Cardiac muscle cell (in vitro differentiated cells and primary cell): Measurements from ENCODE around the gene ABCD2. TPM values are rescaled to one million over a fixed set of nuclear protein-coding genes. Genes with fewer than 3 reads are reported as not detected.
A peak's percentile ranks its signal among the peaks of the same experiment; 100 is the strongest.

Experiments
- DNase-seq, 2 donors: peaks; one replicate each; pipeline versions ENCODE4 v3.0.0 to v3.0.0-alpha.2; 2010 to 2017; ENCODE audit warnings: low read depth in 1 of 2, low spot score in 1 of 2
- H3K27ac ChIP-seq: fragments of 200-600 bp; sonication (generic); 2 replicates; pipeline ENCODE4 v1.5.1; 2016
- H3K27me3 ChIP-seq: fragments of 200-600 bp; sonication (generic); 2 replicates; pipeline ENCODE4 v1.6.0; 2016; ENCODE audit warnings: control low read depth
- H3K36me3 ChIP-seq: fragments of 200-600 bp; sonication (generic); 2 replicates; pipeline ENCODE4 v1.5.1; 2016; ENCODE audit warnings: control low read depth
- H3K4me1 ChIP-seq: fragments of 200-600 bp; sonication (generic); 2 replicates; pipeline ENCODE4 v1.8.1; 2017; ENCODE audit warnings: low read depth, mild to moderate bottlenecking, mixed run types
- H3K4me3 ChIP-seq: fragments of 200-600 bp; sonication (generic); 2 replicates; pipeline ENCODE4 v1.5.1; 2016; ENCODE audit warnings: mild to moderate bottlenecking
- H3K9me3 ChIP-seq: fragments of 200-600 bp; sonication (generic); 2 replicates; pipeline ENCODE4 v1.5.1; 2017; ENCODE audit warnings: low read depth, mild to moderate bottlenecking, control low read depth
- CTCF ChIP-seq: IDR thresholded peaks from 2 replicates; pipeline ENCODE4 v1.5.1; 2012; ENCODE audit warnings: low read depth, mild to moderate bottlenecking, low read length
- polyA plus RNA-seq: library from polyadenylated mRNA; unstranded; fragments of >200 nt; fragmentation: Nextera tagmentation; extraction: Ambion mirVana; gene quantifications from 2 replicates; pipeline ENCODE4 v1.2.1, GENCODE V29; 2016
- total RNA-seq: library from RNA; depleted of rRNA; stranded (reverse); fragments of >200 nt; gene quantifications from 2 replicates; pipeline ENCODE4 v1.2.3, GENCODE V29; 2016

Gene ABCD2
- total and polyA plus RNA-seq, 2 experiments from 2014 or later = 0.12 to 0.15 TPM

GRCh38 chr12:39510001-39510400 is 109.6 kb downstream of the ABCD2 start:
- no peaks in the 10 kb centered on the region for H3K27me3 ChIP-seq
- no peaks in the 10 kb centered on the region for H3K36me3 ChIP-seq
- no peaks in the 10 kb centered on the region for H3K4me1 ChIP-seq
- no peak overlapping the region for H3K4me3 ChIP-seq
- DNase-seq = no peak
- H3K27ac ChIP-seq = no peak overlapping the region
- no peaks in the 10 kb centered on the region for H3K9me3 ChIP-seq
- no peak for TF ChIP-seq CTCF

DNA sequence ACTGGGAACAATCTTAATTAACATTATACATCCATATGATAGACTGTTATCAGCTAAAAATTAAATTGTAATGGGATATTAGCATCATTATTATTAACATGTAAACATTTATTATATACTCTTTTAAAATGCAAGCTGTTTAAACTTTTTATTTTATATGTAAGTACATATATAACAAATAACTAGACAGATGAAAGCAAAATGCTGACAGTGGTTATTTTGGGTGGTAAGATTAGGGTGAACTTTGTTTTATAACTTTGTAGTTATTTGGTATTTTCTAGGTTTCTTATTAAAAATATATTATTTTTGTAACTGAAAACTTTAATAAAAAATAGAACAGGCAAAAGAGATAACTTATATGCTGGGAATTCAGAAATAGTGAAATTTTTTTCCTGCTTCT is 114.0 kb downstream of the ABCD2 start:
- no peak for TF ChIP-seq CTCF
- H3K27ac ChIP-seq = no peak overlapping the region
- H3K27me3 ChIP-seq = no peaks in the 10 kb centered on the region
- H3K4me3 ChIP-seq = no peak overlapping the region
- no peaks in the 10 kb centered on the region for H3K9me3 ChIP-seq
- H3K36me3 ChIP-seq = no peaks in the 10 kb centered on the region
- no peaks in the 10 kb centered on the region for H3K4me1 ChIP-seq
- no peak for DNase-seq

GRCh38 chr12:39505023-39505422 is 114.6 kb downstream of the ABCD2 start:
- Histone ChIP-seq H3K9me3 (no peaks in the 10 kb centered on the region), H3K27me3 (no peaks in the 10 kb centered on the region), H3K36me3 (no peaks in the 10 kb centered on the region), H3K27ac (no peak overlapping the region), H3K4me1 (no peaks in the 10 kb centered on the region), H3K4me3 (no peak overlapping the region)
- DNase-seq = no peak
- TF ChIP-seq CTCF = no peak

DNA sequence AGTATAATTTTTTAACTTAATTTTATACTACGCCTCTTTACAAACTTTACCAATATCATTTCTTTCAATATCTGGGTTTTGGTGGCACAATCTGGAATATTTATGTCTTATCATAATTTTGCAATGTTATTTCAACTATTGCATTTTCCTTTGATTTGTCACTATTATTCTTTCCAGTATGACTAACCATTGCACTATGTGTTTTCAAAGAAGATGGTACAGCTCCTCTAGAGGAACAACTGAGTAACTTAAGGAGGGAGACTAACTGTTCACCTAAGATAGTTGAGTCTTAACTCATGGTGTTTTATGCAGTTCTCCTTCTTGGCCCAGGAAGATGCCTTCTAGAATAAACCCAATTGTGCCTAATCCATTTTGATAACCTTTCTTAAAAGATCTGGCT is 116.2 kb downstream of the ABCD2 start:
- Histone ChIP-seq H3K4me3 (no peak overlapping the region), H3K36me3 (no peaks in the 10 kb centered on the region), H3K4me1 (no peaks in the 10 kb centered on the region), H3K9me3 (no peaks in the 10 kb centered on the region), H3K27ac (no peak overlapping the region), H3K27me3 (no peaks in the 10 kb centered on the region)
- peak in 1 of 2 donors; percentile 70 for DNase-seq
- peak; percentile 45 for TF ChIP-seq CTCF

- H3K27me3 ChIP-seq = no peaks in the 10 kb centered on the region
Observed at GRCh38 chr12:39502726-39503125, 116.9 kb downstream of the ABCD2 start.

More at GRCh38 chr12:39502726-39503125, 116.9 kb downstream of the ABCD2 start:
- no peak overlapping the region for H3K27ac ChIP-seq
- H3K4me1 ChIP-seq = no peaks in the 10 kb centered on the region
- no peaks in the 10 kb centered on the region for H3K36me3 ChIP-seq
- H3K4me3 ChIP-seq = no peak overlapping the region
- DNase-seq = no peak
- TF ChIP-seq CTCF = no peak
- no peaks in the 10 kb centered on the region for H3K9me3 ChIP-seq

Other genes starting within 250 kb of the ABCD2 start
- gene KIF21A, start 176.7 kb downstream of the ABCD2 start, total RNA-seq = 13.1 and 41.3 TPM in 2 replicates
- gene KIF21A, start 176.7 kb downstream of the ABCD2 start, polyA plus RNA-seq = 19.4 and 31.0 TPM in 2 replicates